KBM-7 (cell line): ENCODE data around the gene MAGT1.
"Not testable (repeated sequence)": the region's sequence is repeated elsewhere in the genome, so short reads cannot be mapped to it uniquely, and the experiment has no call there.

Experiments
- DNase-seq: peaks from one replicate; pipeline ENCODE4 v3.0.0-alpha.2; 2015
- in situ Hi-C: fragments of 300-500 bp; cut with MboI; formaldehyde crosslinking; loops from 2 replicates; pipeline ENCODE4 v1.14.3; 2020; ENCODE audit warnings: low sequenced_read_pairs, low pct_unique_long_range_greater_than_20kb, mixed read lengths

MAGT1 gene

DNA sequence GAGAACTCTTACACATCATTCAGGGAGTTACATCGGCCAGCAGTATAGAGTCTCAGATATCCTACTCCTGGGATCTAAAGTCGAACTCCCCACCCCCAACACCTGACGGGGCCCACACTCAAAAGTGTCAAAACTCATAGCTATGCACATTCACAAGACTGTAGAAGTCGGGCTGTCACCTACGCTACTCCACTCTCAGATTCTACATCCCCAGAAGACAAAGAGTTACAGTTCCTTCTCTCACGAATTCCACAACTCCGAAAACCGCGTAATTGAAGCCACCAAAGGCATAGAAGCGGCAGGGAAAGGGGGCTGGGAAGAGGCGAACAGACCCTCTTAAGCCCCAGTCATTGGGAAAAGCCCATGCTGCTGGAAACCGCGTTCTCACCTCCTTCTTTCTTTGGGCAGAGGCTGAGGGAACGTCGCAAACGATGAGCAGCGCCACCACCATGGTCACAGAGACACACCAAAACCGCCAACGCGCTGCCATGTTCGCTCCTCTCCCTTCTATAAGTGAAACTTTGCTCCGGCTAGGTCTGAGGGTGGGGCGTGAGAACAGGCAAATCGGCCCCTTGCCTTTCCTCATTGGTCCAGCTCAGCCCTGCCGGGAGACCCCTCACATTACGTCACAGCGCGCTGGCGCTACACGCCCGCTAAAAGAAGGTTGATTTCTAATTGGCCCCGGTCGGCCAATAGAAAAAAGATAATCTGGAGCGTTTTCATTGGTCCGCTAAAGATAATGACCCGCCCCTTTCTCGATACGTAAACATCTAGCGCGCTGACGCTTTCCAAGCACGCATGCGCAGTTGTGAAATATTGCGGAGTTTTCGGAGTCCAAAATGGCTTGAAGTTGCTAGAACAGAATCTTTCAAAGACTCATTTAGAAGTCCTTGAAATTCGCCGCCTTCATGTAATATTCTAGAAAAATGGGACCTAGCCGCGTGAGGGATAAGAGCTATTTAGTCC is at the start of gene MAGT1:
Gene MAGT1 (minus strand): TSS at position 515 of the 966 bp plus-strand sequence. CDS start 25 bp downstream, at position 490.
- peak; percentile 99 for DNase-seq
- in situ Hi-C loops, result no loop called here

DNA sequence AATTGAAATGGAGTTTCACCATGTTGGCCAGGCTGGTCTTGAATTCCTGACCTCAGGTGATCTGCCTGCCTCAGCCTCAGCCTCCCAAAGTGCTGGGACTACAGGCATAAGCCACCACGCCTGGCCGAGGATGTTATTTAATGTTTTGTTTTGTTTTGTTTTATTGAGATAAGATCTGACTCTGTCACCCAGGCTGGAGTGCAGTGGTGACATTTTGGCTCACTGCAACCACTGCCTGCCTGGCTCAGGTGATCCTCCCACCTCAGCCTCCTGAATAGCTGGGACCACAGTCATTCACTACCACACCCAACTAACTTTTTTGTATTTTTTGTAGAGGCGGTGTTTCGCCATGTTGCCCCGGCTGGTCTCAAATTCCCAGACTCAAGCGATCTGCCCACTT is 49.8 kb upstream of the MAGT1 start:
- in situ Hi-C loops, DNase-seq: not testable (repeated sequence)

DNA sequence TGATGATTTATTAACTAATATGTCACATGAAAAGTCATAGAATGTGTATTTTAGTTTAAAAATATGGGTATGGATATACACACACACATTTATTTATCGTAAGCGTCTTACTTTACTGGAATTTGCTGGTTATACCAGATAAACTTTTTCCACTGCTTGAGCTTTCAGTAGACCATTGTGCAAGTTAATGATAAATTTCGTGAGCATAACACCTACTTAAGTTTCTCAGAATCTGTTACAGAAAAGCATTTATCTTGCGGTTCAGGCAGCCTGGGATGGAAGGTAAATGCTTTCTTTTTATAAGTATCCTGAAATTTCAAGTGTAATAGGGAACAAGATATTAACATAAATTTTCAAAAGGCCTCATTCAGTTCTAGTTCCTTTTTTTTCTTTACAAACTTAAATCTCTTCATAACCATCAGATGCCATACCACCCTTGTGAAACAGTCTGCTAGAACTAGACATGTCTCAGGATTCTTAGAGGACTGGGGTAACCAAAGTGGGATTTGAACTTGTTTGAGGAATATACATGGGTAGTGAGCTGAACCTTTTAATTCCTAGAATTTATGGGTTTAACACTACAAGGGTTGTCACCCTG is 42.9 kb upstream of the MAGT1 start:
- in situ Hi-C loops, result no loop called here
- no peak for DNase-seq

DNA sequence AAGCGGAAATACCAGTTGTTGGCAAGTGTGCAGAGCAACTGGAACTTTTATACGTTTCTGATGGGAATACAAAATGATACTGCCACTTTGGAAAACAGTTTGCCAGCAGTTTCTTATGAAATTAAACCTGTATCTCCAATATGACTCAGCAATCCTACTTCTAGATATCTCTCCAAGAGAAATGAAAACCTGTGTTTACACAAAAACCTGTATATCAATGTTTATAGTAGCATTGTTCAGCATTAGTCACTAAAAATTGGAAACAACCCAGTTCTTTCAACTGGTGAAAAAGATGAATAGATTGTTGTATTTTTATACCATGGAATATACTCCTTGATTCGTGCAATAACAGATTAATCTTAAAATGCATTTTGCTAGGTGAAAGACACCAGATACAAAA is 42.1 kb upstream of the MAGT1 start:
- DNase-seq, result no peak
- in situ Hi-C loops, result no loop called here

DNA sequence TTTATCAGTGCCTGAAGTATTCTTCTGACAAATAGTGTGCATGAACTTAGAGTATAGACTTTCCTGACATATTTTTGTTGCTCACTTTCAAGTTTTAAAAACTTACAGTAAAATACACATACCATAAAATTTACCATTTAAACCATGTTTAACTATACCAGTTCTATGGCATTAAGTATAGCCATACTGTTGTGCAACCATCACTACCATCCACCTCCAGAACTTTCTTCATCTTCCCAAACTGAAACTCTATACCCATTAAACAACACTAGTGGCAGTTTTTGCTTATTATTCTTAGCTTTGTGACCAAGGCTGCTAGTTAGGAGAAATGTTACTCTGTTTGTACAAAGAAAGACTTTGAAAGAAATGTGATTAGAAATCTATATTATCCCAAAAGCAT is 41.1 kb upstream of the MAGT1 start:
- DNase-seq, result no peak
- in situ Hi-C loops, result no loop called here

DNA sequence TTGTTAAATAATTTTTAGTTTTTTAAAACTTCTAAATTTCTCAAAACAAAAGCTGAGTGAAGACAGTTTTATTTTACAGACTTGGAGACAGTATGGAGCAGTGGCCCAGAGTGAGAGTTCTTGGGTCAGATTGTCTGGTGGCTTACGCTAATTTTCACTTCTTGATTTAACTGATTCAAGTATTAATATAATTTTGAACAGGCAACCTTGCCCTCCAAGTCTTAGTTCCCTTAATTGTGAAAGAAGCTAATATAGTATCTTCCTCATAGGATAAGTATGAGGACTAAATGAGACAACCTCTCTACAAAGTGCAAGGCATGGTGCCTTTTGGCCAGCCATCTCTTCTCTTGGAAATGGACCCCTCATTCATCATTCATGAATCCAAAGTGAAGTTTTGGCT is 40.7 kb upstream of the MAGT1 start:
- no peak for DNase-seq
- in situ Hi-C loops, result no loop called here

DNA sequence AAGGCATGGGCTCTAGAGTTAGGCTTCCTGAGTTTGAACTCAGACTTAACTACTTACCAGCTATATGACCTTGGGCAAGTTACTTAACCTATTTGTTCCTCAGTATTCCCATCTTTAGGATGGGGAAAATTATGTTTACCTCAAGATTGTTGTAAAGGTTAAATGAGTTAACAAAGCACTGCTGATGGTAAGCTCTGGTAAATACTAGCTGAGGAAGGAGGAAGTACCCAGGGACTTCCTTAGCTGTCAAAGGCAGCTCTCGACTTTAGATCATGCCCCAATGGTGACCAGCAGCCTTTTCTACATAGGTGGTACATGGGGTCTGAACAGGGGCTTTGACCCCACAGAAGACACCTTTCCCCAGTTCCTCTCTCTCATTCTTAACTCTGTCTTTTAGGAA is 35.3 kb upstream of the MAGT1 start:
- no peak for DNase-seq
- in situ Hi-C loops, result no loop called here

DNA sequence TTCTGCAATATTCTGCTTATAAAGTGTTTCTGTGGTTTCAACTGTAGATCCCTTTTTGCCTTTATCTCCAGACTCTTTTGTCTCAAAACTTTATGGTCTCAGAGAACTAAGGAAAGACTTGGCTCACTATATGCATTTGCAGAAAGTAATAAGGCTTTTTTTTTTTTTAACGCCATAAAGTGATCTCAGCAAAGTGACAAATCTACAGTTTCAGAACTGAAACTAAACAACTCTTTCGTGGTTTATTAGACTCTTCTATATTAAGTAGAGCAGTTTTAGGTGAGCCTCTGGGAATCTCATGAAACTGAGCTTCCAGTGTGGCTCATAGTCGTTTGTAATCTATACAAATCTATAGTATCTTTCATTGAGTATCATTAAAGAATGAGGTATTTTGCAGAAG is 30.5 kb upstream of the MAGT1 start:
- in situ Hi-C loops, result no loop called here
- no peak for DNase-seq

DNA sequence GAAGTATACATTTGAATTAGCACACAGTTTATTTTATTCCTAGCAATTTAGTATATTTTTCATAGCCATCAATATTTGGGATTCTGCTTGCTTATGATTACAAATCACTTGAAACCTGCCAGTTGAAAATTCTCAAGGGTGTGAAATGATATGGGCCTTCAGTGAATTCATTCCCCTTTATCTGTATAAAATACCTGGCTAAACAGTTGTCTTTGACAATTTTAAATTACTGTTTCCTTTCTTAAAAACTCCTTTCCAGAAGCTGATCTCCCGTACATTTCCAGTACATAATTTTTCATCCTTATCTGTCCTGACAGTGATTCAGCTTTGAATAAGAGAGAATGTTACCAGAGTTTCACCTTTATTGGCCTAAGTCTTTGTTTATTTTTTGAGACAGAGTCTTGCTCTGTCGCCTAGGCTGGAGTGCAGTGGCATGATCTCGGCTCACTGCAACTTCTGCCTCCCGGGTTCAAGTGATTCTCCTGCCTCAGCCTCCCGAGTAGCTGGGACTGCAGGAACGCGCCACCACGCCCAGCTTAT is 29.2 kb upstream of the MAGT1 start:
- in situ Hi-C loops, result no loop called here
- no peak for DNase-seq

DNA sequence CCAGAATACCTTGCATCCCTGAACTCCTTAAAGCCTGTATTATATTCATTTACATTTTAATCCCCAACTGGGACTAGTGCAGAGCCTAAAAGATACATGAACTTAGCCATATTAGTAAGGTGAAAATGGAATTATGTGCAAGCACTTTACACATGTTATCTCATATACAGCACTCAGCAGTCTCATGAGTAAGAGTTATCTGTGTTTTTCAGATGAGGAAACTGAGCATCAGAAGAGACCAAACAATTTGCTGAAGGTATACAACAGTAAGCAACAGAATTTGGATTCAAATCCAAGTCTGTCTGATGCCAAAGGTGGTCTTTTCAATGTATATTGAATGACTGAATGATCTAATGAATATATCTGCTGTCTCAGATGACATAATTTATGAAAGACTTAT is 27.6 kb upstream of the MAGT1 start:
- in situ Hi-C loops, result no loop called here
- no peak for DNase-seq

DNA sequence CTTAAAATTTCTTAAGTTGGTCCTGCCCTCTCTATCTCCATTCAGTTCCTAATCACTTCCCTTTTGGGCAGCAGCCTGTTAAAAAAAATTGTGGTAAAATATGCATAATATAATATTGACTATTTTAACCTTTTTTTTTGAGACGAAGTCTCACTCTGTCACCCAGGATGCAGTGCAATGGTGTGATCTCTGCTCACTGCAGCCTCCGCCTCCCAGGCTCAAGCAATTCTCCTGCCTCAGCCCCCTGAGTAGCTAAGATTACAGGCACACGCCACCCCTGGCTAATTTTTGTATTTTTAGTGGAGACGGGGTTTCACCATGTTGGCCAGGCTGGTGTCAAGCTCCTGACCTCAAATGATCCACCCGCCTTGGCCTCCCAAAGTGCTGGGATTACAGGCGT is 24.1 kb upstream of the MAGT1 start:
- in situ Hi-C loops, DNase-seq: not testable (repeated sequence)

DNA sequence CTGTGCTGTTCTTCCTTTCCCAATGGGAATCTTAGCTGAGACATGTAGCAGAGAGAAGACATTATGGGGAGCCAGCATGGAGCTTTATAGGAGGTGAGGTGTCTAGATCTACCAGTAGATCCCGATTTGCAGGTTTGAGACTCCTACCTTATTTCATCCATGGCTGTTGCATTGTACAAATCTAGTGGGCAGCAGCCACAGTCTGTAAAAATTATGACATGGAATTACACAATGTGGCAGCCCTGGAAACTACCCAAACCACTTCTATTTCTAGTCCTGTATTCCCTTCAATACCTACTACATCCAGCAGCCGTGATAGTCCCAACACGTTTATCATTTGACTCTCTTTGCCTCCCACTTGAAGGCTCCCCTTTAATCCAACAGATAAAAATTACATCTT is 23.3 kb upstream of the MAGT1 start:
- DNase-seq, result no peak
- in situ Hi-C loops, result no loop called here

DNA sequence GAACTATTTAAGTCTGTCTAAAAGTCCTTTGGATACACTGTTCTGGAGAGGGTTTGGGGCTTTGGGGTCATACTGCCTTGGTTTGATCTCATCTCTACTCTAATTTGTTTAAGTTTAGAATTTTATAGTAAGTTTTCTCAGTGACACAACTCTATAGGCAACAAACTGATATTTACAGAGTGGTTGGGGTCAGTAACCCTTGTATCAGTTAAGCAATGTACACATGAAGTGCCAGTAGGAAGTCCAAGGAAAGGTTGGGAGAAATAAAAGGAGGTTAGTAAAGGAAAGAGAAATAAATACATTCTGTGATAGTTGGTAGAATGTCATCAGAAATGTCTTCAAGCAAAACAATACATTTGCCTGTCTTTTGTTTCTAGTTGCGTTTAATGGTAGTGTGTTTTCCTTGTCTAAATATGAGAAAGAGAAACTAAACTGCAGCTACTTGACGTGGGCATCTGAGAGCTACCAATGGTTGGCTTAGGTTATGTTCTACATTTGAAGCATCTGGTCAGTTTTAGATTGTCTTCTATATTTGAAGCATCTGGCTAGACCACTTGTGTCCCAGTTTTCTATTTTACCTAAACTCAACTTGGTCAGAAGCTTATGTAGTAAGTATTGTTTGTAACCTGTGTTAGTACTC is 22.2 kb upstream of the MAGT1 start:
- in situ Hi-C loops, result no loop called here
- DNase-seq, result no peak

DNA sequence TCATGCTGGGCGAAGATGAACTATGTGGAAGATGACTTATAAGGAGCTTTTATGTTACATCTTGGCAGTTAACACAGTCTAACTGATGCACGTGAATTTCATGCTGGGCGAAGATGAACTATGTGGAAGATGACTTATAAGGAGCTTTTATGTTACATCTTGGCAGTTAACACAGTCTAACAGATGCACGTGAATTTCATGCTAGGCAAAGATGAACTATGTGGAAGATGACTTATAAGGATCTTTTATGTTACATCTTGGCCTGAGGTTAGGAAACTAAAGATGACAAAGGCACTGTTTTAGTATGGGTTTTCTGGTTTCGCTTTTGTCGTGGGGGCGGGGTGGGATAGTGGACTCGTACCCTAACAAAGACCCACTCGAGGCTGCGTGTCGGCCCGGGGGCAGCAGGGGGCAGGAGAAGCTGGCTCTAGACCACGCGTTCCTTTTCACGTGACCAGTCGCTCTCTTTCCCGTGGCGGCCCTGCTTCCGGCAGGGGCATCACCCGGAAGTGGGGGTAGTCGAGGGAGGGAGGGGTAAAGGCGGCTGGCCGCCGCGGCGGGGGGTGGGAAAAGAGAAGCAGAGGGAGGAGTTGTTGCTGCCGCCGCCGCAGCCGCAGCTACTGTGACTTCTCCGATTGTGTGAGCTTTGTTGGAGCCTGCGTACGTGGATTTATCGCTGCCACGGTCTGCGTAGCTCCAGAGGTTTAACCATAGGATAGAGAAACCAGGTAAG is 15.0 kb upstream of the MAGT1 start, which contains the start of gene ATP7A:
Gene ATP7A (plus strand): TSS at position 586 of the 733 bp plus-strand sequence. CDS start 60,949 bp downstream, outside the sequence.
- DNase-seq, result peak; percentile 96
- in situ Hi-C loops, result no loop called here

DNA sequence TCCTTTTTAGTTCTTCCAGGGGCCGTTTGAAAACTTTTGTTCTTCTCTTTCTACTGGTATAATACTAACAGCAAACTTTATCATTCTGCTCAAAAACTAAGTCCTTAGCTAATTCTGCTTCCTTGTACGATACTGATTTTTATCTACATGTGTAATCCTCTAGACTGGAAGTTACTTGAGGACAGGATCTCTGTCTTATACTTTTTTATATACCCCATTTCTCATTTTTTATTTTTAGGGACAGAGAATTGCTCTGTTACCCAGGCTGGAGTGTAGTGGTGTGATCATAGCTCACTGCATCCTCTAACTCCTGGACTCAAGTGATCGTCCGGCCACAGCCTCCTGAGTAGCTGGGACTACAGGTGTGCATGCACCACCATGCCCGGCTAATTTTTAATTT is 6.3 kb upstream of the MAGT1 start:
- in situ Hi-C loops, result no loop called here
- no peak for DNase-seq

DNA sequence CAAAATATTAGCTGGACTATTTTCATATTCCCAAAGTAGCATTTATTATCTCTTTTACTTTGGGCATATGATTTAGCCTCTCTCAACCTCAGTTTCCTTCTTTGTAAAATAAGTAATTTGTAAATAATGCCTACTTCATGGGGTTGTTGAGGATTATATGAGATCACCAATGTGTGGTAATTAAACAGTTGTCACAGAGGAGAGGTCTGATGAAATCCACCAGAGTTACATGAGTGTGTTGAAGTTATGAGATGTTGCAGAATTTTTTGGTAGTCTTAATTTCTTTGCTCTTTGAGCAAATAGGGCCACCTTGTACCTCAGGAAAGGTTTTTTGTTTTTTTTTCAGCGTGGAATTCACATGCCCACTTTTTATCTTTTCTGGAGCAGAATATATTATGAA is 5.5 kb upstream of the MAGT1 start:
- no peak for DNase-seq
- in situ Hi-C loops, result no loop called here

DNA sequence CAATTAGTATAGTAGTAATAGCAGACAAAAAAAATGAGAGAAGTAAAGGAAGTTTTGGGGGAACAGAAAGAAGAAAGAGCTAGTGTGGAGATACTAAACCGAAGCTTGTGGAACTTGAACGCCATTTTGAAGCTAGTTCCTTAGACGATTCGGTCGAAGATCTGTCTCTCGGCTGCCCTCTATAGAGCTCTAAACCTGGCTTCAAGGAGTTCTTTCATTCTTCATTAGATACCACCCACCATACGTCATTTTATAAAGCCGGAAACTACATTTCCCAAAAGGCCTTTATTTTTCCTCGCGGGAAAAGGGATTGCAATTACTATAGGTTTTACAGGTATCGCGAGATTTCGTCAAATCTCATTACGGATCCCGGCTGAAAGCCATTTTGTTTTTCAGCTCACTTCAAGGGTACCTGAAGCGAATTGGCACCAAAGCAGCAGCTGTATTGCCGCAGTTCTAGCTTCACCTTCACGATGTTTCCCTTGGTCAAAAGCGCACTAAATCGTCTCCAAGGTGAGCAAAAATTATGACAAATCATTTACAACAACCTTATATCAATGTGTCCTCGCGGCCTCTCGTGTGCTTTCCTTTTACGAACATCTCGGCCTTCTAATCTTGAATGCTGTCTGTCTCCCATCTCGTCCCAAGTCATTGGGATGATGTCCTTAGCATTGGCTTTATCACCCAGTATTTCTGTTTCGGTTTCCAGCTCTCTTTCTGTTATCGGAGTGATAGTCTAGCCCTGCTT is 4.0 kb upstream of the MAGT1 start, which contains the start of gene COX7B:
Gene COX7B (plus strand): TSS at position 388 of the 748 bp plus-strand sequence. CDS start 86 bp downstream, at position 474.
- in situ Hi-C loops, result no loop called here
- peak; percentile 100 for DNase-seq

DNA sequence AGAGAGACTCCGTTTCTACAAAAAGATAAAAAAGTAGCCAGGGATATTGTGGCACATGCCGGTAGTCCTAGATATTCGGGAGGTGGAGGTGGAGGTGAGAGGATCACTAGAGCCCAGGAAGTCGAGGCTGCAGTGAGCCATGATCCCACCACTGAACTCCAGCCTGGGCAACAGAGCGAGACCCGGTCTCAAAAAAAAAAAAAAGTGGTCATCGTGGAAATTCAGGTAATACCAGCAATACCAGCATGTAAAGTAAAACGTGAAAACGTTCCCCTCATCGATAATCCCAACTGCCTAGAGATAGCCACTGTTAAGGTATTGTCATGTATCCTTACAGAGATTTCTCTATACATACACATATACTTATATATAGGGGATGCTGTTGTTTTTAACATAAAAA is 1.5 kb downstream of the MAGT1 start:
- in situ Hi-C loops, result no loop called here

More for the DNA sequence above, 1.5 kb downstream of the MAGT1 start:
- no peak for DNase-seq
